ENCODE measurements around the gene NOP16.

Gene NOP16

GRCh38 chr5:176415952-176416924 lies 27.8 kb upstream of the NOP16 start, which contains the start of gene CLTB:
CLTB (minus strand) TSS chr5:176416539; CDS start chr5:176416363, 176 bp downstream.
- H3K9me3 ChIP-seq (ENCODE audit: control insufficient read depth, insufficient read depth, low read depth, low read length) = no peaks in the 10 kb centered on the region
- H3K4me3 ChIP-seq (ENCODE audit: low read depth, low read length) = peak within 1 kb of the TSS; percentile 77
- POLR2A ChIA-PET = interaction anchor here (0.8 to 3.2 kb wide), 6 partner anchors 10 to 244 kb away, joined by 3 to 14 read pairs (median 5); partner anchors contain the start of genes FAF2 and RNF44
- H3K36me3 ChIP-seq (ENCODE audit: control insufficient read depth in 2 of 2, insufficient read depth in 1 of 2, low read length in 2 of 2) = peaks cover 0 to 5% of the 10 kb centered on the region in 2 experiments; a peak in 1 of 3 replicates
- CTCF ChIA-PET = interaction anchor here (0.5 to 5.2 kb wide), 17 partner anchors 10 to 254 kb away, joined by 3 to 43 read pairs (median 3); partner anchors contain the start of genes FAF2 and RNF44
- peak within 1 kb of the TSS; percentile 66; the same call in 1 of the 2 replicates for H3K27ac ChIP-seq (ENCODE audit: extremely low read depth, low read depth, low read length)
- no peaks in the 10 kb centered on the region for H3K4me1 ChIP-seq (ENCODE audit: control insufficient read depth, insufficient read depth, low read length)
- TF ChIP-seq ZFHX2 (tag by site-specific recombination; conservative IDR thresholded peaks at IDR 0.05) = peak; percentile 81
- TF ChIP-seq GLIS1 (tag by site-specific recombination; IDR thresholded peaks at IDR 0.05) = 0 out of 2 replicates have a peak, but pooled peaks have one; percentile 32
- TF ChIP-seq RBAK (tag by site-specific recombination; IDR thresholded peaks at IDR 0.05) = no peak
- 0 out of 2 replicates have a peak, but pooled peaks have one; percentile 45 for TF ChIP-seq ZNF610 (tag by site-specific recombination; IDR thresholded peaks at IDR 0.05; ENCODE audit: borderline replicate concordance)
- peak; percentile 66; the same call in 1 of the 2 replicates for TF ChIP-seq GLIS2 (tag by site-specific recombination; IDR thresholded peaks at IDR 0.05)
- 0 out of 2 replicates have a peak, but pooled peaks have one; percentile 20 for TF ChIP-seq ZNF398 (tag by site-specific recombination; IDR thresholded peaks at IDR 0.05)
- TF ChIP-seq EGR2 (tag by site-specific recombination; IDR thresholded peaks at IDR 0.05; ENCODE audit: low read depth) = peak; percentile 45; the same call in 1 of the 2 replicates
- peak; percentile 77 for TF ChIP-seq ZFP69B (tag by site-specific recombination; IDR thresholded peaks at IDR 0.05)
- peak; percentile 81 for TF ChIP-seq ZBTB44 (tag by site-specific recombination; IDR thresholded peaks at IDR 0.05)
- TF ChIP-seq TRIM28 (IDR thresholded peaks at IDR 0.05; ENCODE audit: borderline replicate concordance, low read length) = peak; percentile 90; the same call in 1 of the 2 replicates
- TF ChIP-seq MEIS1 (CRISPR knock-in tag; IDR thresholded peaks at IDR 0.05; ENCODE audit: borderline replicate concordance) = peak; percentile 20; the same call in 1 of the 2 replicates
- TF ChIP-seq ZNF335 (tag by site-specific recombination; conservative IDR thresholded peaks at IDR 0.05) = peak; percentile 72
- peak; percentile 73 for TF ChIP-seq ZBTB20 (tag by site-specific recombination; IDR thresholded peaks at IDR 0.05)
- TF ChIP-seq ZNF423 (tag by site-specific recombination; IDR thresholded peaks at IDR 0.05) = peak; percentile 47; the same call in 1 of the 2 replicates
- peak; percentile 95 for TF ChIP-seq ZBTB8A (tag by site-specific recombination; IDR thresholded peaks at IDR 0.05)
- TF ChIP-seq ZIC2 (tag by site-specific recombination; IDR thresholded peaks at IDR 0.05) = peak; percentile 83
- peak; percentile 92 for TF ChIP-seq ZNF692 (tag by site-specific recombination; IDR thresholded peaks at IDR 0.05)
- TF ChIP-seq ZNF514 (tag by site-specific recombination; IDR thresholded peaks at IDR 0.05) = no peak
- TF ChIP-seq ATF2 (tag by site-specific recombination; IDR thresholded peaks at IDR 0.05; ENCODE audit: low read depth) = 0 out of 2 replicates have a peak, but pooled peaks have one; percentile 23
- TF ChIP-seq YY1 (tag by site-specific recombination; IDR thresholded peaks at IDR 0.05) = peak; percentile 58; the same call in 1 of the 2 replicates
- 0 out of 2 replicates have a peak, but pooled peaks have one; percentile 21 for TF ChIP-seq ZXDB (tag by site-specific recombination; IDR thresholded peaks at IDR 0.05)
- peak; percentile 54 for TF ChIP-seq ZNF449 (tag by site-specific recombination; IDR thresholded peaks at IDR 0.05)
- TF ChIP-seq ZNF660 (tag by site-specific recombination; IDR thresholded peaks at IDR 0.05) = peak; percentile 93
- peak; percentile 86 for TF ChIP-seq ZBTB26 (tag by site-specific recombination; optimal IDR thresholded peaks at IDR 0.05)

Measured in HEK293 (cell line).